Endothelial cell of umbilical vein (primary cell): ENCODE measurements around the gene INSYN2B. TPM values are rescaled to one million over a fixed set of nuclear protein-coding genes. Genes with fewer than 3 reads are reported as not detected.

Source experiments
- BruUV-seq: library from RNA; stranded (reverse); fragments of 400-500 nt; replicated peaks from 2 replicates; lab custom pipeline; 2021; lab: Mats Ljungman, UMichigan
- CTCF ChIA-PET: fragments of 300-600, 350-600 bp; sonication (Branson Sonifier 250); formaldehyde crosslinking; loops from one replicate; lab custom pipeline; 2021; ENCODE audit warnings: antibody characterized with exemption, inconsistent platforms; lab: Charles Lee
- POLR2A ChIA-PET: fragments of 300-600, 350-600 bp; sonication (Branson Sonifier 250); formaldehyde crosslinking; loops from one replicate; lab custom pipeline; 2021; ENCODE audit warnings: antibody characterized with exemption, inconsistent platforms; lab: Charles Lee
- DNase-seq: peaks from one replicate; pipeline ENCODE4 v3.0.0-alpha.2; 2011; ENCODE audit warnings: low read depth, low spot score
- FAIRE-seq: peaks from 2 replicates; lab custom pipeline; 2011; peaks lifted over from hg19 to GRCh38; lab: Jason Lieb, UNC
- H2AFZ ChIP-seq: 2 replicates; pipeline ENCODE4 v1.6.0; 2012; ENCODE audit warnings: low read depth, low read length, control low read depth, inconsistent platforms
- H3K27ac ChIP-seq: 2 replicates; pipeline ENCODE4 v1.5.1; 2011; ENCODE audit warnings: low read depth, mild to moderate bottlenecking, control low read depth, low read length, moderate library complexity; ENCODE audit not compliant: insufficient read depth
- H3K27me3 ChIP-seq, 2 experiments: 2 replicates each; pipeline versions ENCODE4 v1.6.0 to v1.6.1; 2011; ENCODE audit warnings: low read length in 2 of 2, mixed read lengths in 1 of 2; ENCODE audit not compliant: control insufficient read depth in 2 of 2, insufficient read depth in 2 of 2
- H3K36me3 ChIP-seq, 2 experiments: 2 replicates in 1 of 2; 3 replicates in 1 of 2; pipeline ENCODE4 v1.5.1; 2011; ENCODE audit warnings: low read length in 2 of 2, mild to moderate bottlenecking in 1 of 2, moderate library complexity in 1 of 2; ENCODE audit not compliant: control insufficient read depth in 2 of 2, insufficient read depth in 2 of 2; ENCODE audit errors: extremely low read depth in 1 of 2
- H3K4me1 ChIP-seq: 3 replicates; pipeline ENCODE4 v1.5.1; 2011; ENCODE audit warnings: mild to moderate bottlenecking, low read length; ENCODE audit not compliant: control insufficient read depth, insufficient read depth; ENCODE audit errors: extremely low read depth
- H3K4me2 ChIP-seq: 2 replicates; pipeline ENCODE4 v1.6.1; 2011; ENCODE audit warnings: low read length, control low read depth, mixed read lengths; ENCODE audit not compliant: insufficient read depth
- H3K4me3 ChIP-seq, 3 experiments: fragments of 200-600 bp in 1 of 3; sonication (generic), shearing (Covaris generic) in 1 of 3; replicated peaks in 1 of 3; 2 replicates each; pipeline ENCODE4 v1.5.1; 2011 to 2016; ENCODE audit warnings: control low read depth in 3 of 3, low read length in 3 of 3, mild to moderate bottlenecking in 2 of 3, inconsistent platforms in 1 of 3, low read depth in 1 of 3, moderate library complexity in 1 of 3; ENCODE audit not compliant: insufficient read depth in 1 of 3
- H3K79me2 ChIP-seq: 2 replicates; pipeline ENCODE4 v1.6.0; 2012; ENCODE audit warnings: low read length, inconsistent platforms; ENCODE audit not compliant: control insufficient read depth, insufficient read depth
- H3K9ac ChIP-seq: replicated peaks from 2 replicates; pipeline ENCODE3; 2011; ENCODE audit warnings: low read length, control low read depth; ENCODE audit not compliant: insufficient read depth; ENCODE audit errors: extremely low read depth
- H3K9me1 ChIP-seq: replicated peaks from 3 replicates; pipeline ENCODE4 v1.6.0; 2011; ENCODE audit warnings: mild to moderate bottlenecking, low read length; ENCODE audit not compliant: control insufficient read depth, insufficient read depth; ENCODE audit errors: extremely low read depth
- H3K9me3 ChIP-seq: replicated peaks from 2 replicates; pipeline ENCODE4 v1.5.1; 2012; ENCODE audit warnings: low read length, inconsistent platforms; ENCODE audit not compliant: control insufficient read depth, insufficient read depth
- H4K20me1 ChIP-seq: replicated peaks from 2 replicates; pipeline ENCODE3; 2011; ENCODE audit warnings: mild to moderate bottlenecking, low read length; ENCODE audit not compliant: control insufficient read depth, insufficient read depth; ENCODE audit errors: extremely low read depth
- CTCF ChIP-seq, 2 donors: IDR thresholded peaks; 1 replicate in 1 of 2; 2 replicates in 1 of 2; pipeline ENCODE4 v1.5.1; 2011; ENCODE audit warnings: low read length in 2 of 2, mild to moderate bottlenecking in 2 of 2, moderate library complexity in 2 of 2, control low read depth in 1 of 2, inconsistent platforms in 1 of 2, low read depth in 1 of 2; ENCODE audit not compliant: insufficient read depth in 1 of 2; ENCODE audit errors: extremely low read depth in 1 of 2
- EZH2 ChIP-seq: IDR thresholded peaks from 2 replicates; pipeline ENCODE4 v1.6.1; 2012; ENCODE audit warnings: borderline replicate concordance, low read depth, mild to moderate bottlenecking, moderate library complexity, low read length, inconsistent platforms; ENCODE audit not compliant: severe bottlenecking
- FOS ChIP-seq: IDR thresholded peaks from 2 replicates; pipeline ENCODE4 v1.6.1; 2011; ENCODE audit warnings: mild to moderate bottlenecking, low read length, moderate library complexity, borderline replicate concordance; ENCODE audit not compliant: insufficient read depth
- JUN ChIP-seq: IDR thresholded peaks from 2 replicates; pipeline ENCODE4 v1.6.1; 2011; ENCODE audit warnings: borderline replicate concordance, low read depth; ENCODE audit not compliant: insufficient read length, insufficient read depth
- MYC ChIP-seq: IDR thresholded peaks from one replicate; pipeline ENCODE4 v1.6.1; 2011; ENCODE audit warnings: mild to moderate bottlenecking, low read depth, low read length
- POLR2A ChIP-seq: IDR thresholded peaks from 2 replicates; pipeline ENCODE4 v1.6.1; 2012; ENCODE audit warnings: low read depth, mild to moderate bottlenecking, control low read depth, low read length
- POLR2AphosphoS5 ChIP-seq: IDR thresholded peaks from 2 replicates; pipeline ENCODE4 v1.6.1; 2012; ENCODE audit warnings: low read depth, mild to moderate bottlenecking, control low read depth, low read length, moderate library complexity; ENCODE audit not compliant: insufficient read depth
- dilution Hi-C: fragments of 300-500 bp; cut with MboI; formaldehyde crosslinking; loops from one replicate; pipeline ENCODE4 v1.15.0; 2019; ENCODE audit warnings: low sequenced_read_pairs; ENCODE audit not compliant: extremely low pct_ligation_motif_present
- intact Hi-C: fragments of 100-400 bp; cut with micrococcal nuclease; formaldehyde crosslinking; loops from one replicate; pipeline ENCODE4 v1.10.0; 2022
- polyA plus RNA-seq, 4 experiments: library from polyadenylated mRNA; depleted of rRNA in 3 of 4; stranded (reverse) in 3 of 4; unstranded in 1 of 4; fragments of >200 nt; gene quantifications; 2 replicates each; pipeline versions ENCODE4 v1.2.1 to v1.2.3, GENCODE V29; 2011 to 2012; ENCODE audit warnings: missing spikeins in 1 of 4
- total RNA-seq: library from RNA; stranded (reverse); gene quantifications from 2 replicates; pipeline ENCODE4 v1.2.3, GENCODE V29; 2021
- TF ChIP-seq, protein P1 (sequence below): IDR thresholded peaks from 2 replicates; pipeline ENCODE4 v1.6.1; 2011; ENCODE audit not compliant: insufficient read depth, insufficient read length

The INSYN2B gene
- total and polyA plus RNA-seq, 2 donors (not counting 3 experiments of a cell fraction or from before 2014, with no cell fraction given), result 8.2 to 17.1 TPM

GRCh38 chr5:169867347-169867746, 112.9 kb downstream of the INSYN2B start:
- dilution Hi-C loops (no loop called here), intact Hi-C loops (no loop called here)
- Histone ChIP-seq H3K4me3 (no peak overlapping the region), H2AFZ (no peak overlapping the region), H3K9me3 (no peaks in the 10 kb centered on the region), H3K4me2 (no peak overlapping the region), H3K9me1 (no peaks in the 10 kb centered on the region), H3K9ac (no peak overlapping the region), H3K27ac (no peak overlapping the region), H3K79me2 (no peaks in the 10 kb centered on the region), H4K20me1 (no peaks in the 10 kb centered on the region), H3K36me3 (no peaks in the 10 kb centered on the region), H3K27me3 (no peaks in the 10 kb centered on the region), H3K4me1 (no peaks in the 10 kb centered on the region)
- TF ChIP-seq MYC, result no peak
- no peak for TF ChIP-seq POLR2AphosphoS5
- TF ChIP-seq JUN, result no peak
- TF ChIP-seq EZH2, result no peak
- TF ChIP-seq CTCF (IDR thresholded peaks at IDR 0.05; ENCODE audit: extremely low read depth in 1 of 2, insufficient read depth in 1 of 2, low read depth in 1 of 2, low read length in 2 of 2), result no peak
- TF ChIP-seq FOS, result no peak
- no peak for TF ChIP-seq POLR2A
- TF ChIP-seq, protein P1, sequence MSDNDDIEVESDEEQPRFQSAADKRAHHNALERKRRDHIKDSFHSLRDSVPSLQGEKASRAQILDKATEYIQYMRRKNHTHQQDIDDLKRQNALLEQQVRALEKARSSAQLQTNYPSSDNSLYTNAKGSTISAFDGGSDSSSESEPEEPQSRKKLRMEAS, result no peak
- BruUV-seq, result no TSS peak
- ChIA-PET POLR2A (no interaction called here), CTCF (interaction anchor here (1.7 kb wide), 1 partner anchor 113 kb away, joined by 4 read pairs; the partner anchor contains the start of gene INSYN2B)
- DNase-seq (no peak), FAIRE-seq (no peak)
